Stimulated activated CD8-positive, alpha-beta memory T cell treated with anti-CD3 and anti-CD28 coated beads, Interleukin-4, amount 100 ng/mL, for 1 hour (primary cell): ENCODE measurements around the gene ZNF619.

ENCODE experiments used
- DNase-seq, 2 donors: peaks; one replicate each; pipeline ENCODE4 v3.0.0-alpha.2; 2020; ENCODE audit warnings: low read depth in 2 of 2, low spot score in 1 of 2

ZNF619 gene

GRCh38 chr3:40465111-40465407 lies 11.9 kb upstream of the ZNF619 start:
- no peak for DNase-seq

- no peak for DNase-seq
Measured at GRCh38 chr3:40465456-40465855, 11.5 kb upstream of the ZNF619 start.

DNA sequence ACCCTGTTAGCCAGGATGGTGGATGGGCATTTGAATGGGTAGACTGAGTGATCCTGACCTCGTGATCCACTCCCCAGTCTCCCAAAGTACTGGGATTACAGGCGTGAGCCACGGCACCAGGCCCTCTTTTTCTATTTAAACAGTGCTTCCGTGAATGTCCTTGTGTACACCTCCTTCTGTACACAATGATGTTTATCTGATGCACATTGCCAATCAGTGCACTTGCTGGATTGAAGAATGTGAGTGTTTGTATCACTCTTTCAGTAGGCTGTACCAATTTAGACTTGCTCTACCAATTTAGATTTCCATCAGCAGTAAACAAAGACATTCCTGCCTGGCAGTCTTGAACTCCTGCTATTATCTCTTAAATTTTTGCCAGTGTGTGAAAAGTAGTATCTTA lies 8.9 kb upstream of the ZNF619 start:
- DNase-seq, result no peak

DNA sequence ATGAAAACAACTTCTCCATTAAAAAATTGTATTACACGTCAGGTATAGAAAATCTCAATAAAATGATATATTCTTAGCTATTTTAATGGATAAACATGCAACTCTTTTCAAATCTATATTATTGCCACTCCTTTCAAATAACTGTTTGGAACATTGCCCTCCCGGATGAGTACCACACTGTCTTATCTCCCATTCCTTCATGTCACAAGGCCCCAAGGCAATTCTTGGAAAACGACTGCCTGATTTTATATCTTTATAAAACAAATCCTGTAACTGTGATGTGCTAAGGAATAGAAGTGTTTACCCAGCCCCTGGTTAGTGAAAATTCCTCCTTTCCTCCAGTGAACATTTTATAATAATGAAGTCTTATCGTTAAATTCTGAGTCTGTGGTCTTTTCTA lies 6.2 kb upstream of the ZNF619 start:
- DNase-seq, result no peak

- DNase-seq, result no peak
Measured at GRCh38 chr3:40477666-40478065, 744 bp downstream of the ZNF619 start.

DNA sequence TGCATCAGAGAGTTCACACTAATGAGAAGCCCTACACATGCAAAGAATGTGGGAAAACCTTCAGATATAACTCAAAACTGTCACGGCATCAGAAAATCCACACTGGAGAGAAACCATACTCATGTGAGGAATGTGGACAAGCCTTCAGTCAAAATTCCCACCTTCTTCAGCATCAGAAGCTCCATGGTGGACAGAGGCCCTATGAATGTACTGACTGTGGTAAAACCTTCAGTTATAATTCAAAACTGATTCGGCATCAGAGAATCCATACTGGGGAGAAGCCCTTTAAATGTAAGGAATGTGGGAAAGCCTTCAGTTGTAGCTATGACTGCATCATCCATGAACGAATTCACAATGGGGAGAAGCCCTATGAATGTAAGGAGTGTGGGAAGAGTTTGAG lies 10.2 kb downstream of the ZNF619 start:
- DNase-seq, result no peak

DNA sequence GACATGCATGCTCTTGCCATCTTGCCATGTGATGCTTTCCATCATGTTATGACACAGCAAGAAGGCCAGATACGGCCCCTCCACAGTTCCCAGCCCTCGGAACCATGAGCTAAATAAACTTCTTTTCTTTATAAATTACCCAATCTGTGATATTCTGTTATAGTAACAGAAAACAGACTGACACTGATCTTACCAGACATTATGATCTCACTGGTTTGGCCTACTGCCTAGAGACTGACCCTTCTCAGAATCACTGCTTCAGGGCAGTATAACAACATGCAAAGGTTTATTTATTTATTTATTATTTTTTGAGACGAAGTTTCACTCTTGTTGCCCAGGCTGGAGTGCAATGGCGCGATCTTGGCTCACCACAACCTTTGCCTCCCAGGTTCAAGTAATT lies 14.0 kb downstream of the ZNF619 start:
- DNase-seq, result no peak

GRCh38 chr3:40494698-40495097 lies 17.8 kb downstream of the ZNF619 start:
- DNase-seq, result no peak

DNA sequence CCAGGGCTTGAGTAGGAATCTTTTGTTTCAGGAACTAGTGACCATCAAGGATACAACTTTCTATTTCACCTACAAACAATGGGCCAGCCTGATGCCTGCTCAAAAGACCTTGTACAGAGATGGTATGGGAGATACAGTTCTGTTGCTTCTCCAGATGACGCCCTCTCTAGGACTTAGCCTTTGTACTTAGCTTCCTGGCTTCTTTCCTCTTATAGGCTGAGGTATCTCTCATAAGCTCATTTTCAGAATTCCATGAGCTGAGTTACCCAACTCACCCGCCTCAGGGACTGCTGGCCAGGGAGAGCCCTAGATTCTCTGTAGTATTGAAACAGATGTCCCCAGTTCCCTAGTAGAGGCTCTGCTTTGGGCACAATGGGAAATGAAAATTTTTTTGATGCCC lies 20.4 kb downstream of the ZNF619 start:
- DNase-seq, result no peak

GRCh38 chr3:40499952-40500351 lies 23.0 kb downstream of the ZNF619 start:
- DNase-seq, result no peak

DNA sequence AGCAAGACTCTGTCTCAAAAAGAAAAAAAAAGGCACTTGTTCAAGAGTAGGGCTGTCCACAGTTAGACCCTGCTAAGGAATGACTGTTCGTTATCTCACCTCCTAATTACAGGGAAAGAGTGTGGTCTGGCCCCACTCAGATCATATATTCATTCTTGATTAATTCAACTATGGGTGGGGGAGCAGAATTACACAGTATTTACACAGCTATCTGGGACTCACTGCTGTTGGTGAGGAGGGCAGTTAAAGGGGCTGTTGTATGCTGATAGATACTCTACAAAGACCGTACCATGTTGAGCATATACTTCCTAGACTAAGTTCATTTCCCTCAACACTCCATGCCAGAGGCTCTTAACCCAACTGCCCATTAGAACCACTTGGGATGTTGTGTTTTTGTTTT lies 25.1 kb downstream of the ZNF619 start:
- no peak for DNase-seq

GRCh38 chr3:40504636-40505430 lies 27.9 kb downstream of the ZNF619 start:
- no peak for DNase-seq

DNA sequence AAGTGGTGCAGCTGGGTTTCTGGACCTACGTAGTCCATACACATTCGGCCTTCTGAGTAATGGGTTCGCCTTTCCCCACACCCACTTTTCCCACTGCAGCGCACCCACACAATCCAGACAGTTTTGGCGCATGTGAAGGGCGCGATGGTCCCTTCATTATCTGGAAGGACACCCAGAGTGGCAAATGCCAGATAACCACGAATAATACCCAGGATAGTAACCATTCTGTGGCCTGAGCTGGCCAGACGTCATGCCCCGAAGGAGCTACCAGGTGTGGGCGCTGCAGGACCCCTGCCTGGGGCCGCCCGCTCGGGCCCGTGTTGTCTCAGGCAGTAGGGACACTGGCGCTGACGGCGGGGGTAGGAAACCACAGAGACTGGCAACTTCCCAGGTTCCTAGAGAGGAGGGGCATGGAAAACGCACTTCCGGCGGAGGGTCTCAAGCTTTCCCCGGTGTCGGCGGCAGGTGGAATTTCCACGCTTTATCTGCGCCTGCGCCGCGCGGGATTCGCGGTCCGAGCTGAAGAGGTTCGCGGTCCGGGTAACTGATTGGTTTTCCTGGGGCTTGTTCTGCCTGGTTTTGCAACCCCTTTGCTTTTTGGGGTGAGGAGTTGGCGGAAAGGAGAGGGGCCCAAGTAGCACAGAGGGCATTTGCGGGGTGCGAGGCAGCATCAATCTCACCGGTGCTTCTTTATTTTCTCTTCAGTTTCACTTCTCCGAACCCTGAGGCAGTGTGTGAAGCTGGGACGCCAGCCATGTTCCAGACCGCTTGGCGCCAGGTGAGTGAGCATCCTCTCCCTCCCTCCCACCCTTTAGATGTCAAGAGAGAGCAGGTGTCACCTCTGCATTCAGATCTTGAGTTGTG lies 28.9 kb downstream of the ZNF619 start, which contains the start of gene ZNF620:
ZNF620 (plus strand) TSS at position 441 of the 864 bp plus-strand sequence; CDS start at position 755, 314 bp downstream.
- peak; percentile 29 to 42 for DNase-seq

DNA sequence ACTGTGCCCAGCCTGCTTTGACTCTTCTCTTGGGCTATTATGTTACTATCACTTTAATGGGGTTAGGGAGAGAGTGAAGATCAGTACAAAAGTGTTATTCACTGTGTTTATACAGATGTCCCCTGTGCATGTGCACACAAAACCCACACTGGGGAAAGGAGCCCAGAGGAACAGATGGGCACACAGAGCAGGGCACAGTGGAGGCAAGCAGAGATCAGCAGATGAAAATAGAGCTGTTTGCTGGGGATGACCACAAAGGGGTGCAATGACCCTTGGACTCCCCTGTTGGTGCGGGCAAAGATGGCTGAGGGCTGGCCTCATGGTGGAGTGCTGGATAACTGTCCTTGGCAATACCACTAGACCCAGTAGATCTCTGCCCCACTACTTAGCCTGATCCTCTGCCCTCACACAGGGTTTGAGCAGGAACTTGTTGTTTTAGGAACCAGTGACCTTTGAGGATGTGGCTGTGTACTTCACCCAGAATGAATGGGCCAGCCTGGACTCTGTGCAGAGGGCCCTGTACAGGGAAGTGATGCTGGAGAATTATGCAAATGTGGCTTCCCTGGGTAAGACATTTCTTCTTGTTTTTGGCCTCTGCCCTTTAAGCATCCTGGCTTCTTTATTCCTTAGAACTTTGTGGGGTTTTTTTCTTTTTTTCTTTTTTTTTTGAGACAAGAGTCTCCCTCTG lies 34.3 kb downstream of the ZNF619 start:
- DNase-seq, result no peak

DNA sequence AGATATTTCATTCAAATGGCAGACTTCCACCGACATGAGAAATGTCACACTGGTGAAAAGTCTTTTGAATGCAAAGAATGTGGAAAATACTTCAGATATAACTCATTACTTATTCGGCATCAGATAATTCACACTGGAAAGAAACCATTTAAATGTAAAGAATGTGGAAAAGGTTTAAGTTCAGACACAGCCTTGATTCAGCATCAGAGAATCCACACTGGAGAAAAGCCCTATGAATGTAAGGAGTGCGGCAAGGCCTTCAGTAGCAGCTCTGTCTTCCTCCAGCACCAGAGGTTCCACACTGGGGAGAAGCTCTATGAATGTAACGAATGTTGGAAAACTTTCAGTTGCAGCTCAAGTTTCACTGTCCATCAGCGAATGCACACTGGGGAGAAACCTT lies 39.3 kb downstream of the ZNF619 start:
- DNase-seq, result no peak

- no peak for DNase-seq
Measured at GRCh38 chr3:40518067-40518466, 41.1 kb downstream of the ZNF619 start.

DNA sequence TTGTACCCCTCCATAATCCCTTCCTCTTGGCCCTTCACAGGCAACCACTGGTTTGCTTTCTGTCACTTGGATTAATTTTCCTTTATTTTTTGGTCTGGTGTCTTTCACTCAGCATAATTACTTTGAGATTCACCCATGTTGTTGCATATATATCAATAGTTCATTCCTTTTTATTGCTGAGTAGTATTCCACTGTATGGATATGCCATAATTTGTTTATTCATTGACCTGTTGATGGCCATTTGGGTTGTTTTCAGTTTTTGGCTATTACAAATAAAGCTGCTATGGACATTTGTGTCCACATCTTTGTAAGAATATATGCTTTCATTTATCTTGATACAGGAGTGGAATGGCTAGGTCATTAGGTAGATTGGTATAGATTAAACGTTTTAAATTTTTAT lies 41.9 kb downstream of the ZNF619 start:
- no peak for DNase-seq

GRCh38 chr3:40521254-40521653 lies 44.3 kb downstream of the ZNF619 start:
- no peak for DNase-seq

- DNase-seq, result no peak
Measured at GRCh38 chr3:40523781-40524180, 46.9 kb downstream of the ZNF619 start.

- no peak for DNase-seq
Measured at GRCh38 chr3:40524222-40524567, 47.3 kb downstream of the ZNF619 start.

- peak; percentile 41 to 72 for DNase-seq
Measured at GRCh38 chr3:40524568-40525285, 47.8 kb downstream of the ZNF619 start, which contains the start of gene ZNF621. ZNF621 (plus strand) TSS chr3:40524960; CDS start chr3:40525841, 881 bp downstream.
